Measurements from ENCODE around the gene PSTPIP1.

DNA sequence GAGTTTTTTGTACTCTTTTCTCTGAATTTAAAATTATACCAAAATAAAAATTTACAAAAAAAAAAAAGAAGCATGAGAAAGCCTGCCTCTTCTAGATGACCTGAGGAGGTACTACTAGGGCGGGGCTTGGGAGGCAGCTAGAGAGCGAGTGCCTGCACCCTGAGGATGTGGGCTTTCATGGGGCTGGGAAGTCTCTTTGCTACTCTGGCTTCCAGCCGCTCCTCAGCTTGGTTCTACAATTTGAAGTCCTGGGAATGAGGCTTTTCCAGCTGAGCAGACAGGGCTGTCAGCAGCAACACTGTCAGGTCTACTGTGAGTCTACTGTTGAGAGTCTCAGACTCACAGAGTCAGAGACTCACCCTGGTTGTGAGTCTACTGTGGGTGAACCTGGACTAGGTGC is 8.2 kb upstream of the PSTPIP1 start:
- TF ChIP-seq POLR2A (IDR thresholded peaks at IDR 0.05): no peak
- TF ChIP-seq, protein P1, sequence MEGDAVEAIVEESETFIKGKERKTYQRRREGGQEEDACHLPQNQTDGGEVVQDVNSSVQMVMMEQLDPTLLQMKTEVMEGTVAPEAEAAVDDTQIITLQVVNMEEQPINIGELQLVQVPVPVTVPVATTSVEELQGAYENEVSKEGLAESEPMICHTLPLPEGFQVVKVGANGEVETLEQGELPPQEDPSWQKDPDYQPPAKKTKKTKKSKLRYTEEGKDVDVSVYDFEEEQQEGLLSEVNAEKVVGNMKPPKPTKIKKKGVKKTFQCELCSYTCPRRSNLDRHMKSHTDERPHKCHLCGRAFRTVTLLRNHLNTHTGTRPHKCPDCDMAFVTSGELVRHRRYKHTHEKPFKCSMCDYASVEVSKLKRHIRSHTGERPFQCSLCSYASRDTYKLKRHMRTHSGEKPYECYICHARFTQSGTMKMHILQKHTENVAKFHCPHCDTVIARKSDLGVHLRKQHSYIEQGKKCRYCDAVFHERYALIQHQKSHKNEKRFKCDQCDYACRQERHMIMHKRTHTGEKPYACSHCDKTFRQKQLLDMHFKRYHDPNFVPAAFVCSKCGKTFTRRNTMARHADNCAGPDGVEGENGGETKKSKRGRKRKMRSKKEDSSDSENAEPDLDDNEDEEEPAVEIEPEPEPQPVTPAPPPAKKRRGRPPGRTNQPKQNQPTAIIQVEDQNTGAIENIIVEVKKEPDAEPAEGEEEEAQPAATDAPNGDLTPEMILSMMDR (IDR thresholded peaks at IDR 0.05): no peak

Data from Peyer's patch (tissue), 4 donors.